Osteoblast (primary cell): Measurements from ENCODE around the gene INCA1. TPM values are rescaled to one million over a fixed set of nuclear protein-coding genes. Genes with fewer than 3 reads are reported as not detected.
A peak's percentile ranks its signal among the peaks of the same experiment; 100 is the strongest.
"Not testable (repeated sequence)": the region's sequence is repeated elsewhere in the genome, so short reads cannot be mapped to it uniquely, and the experiment has no call there.

Experiments
- DNase-seq: peaks from one replicate; pipeline ENCODE4 v3.0.0; 2011; ENCODE audit warnings: low spot score, mixed read lengths; ENCODE audit not compliant: insufficient read length; ENCODE audit errors: missing footprints
- H2AFZ ChIP-seq: 2 replicates; pipeline ENCODE4 v1.6.0; 2011; ENCODE audit warnings: mild to moderate bottlenecking, low read length
- H3K27ac ChIP-seq: 2 replicates; pipeline ENCODE4 v1.5.1; 2011; ENCODE audit warnings: mild to moderate bottlenecking, low read depth, low read length, moderate library complexity
- H3K27me3 ChIP-seq: 2 replicates; pipeline ENCODE4 v1.6.0; 2012; ENCODE audit warnings: mild to moderate bottlenecking, control low read depth, inconsistent platforms, low read length, moderate library complexity; ENCODE audit not compliant: insufficient read depth
- H3K36me3 ChIP-seq: 2 replicates; pipeline ENCODE4 v1.5.1; 2011; ENCODE audit warnings: mild to moderate bottlenecking, low read length, control low read depth, moderate library complexity; ENCODE audit not compliant: insufficient read depth
- H3K4me1 ChIP-seq: 2 replicates; pipeline ENCODE4 v1.5.1; 2011; ENCODE audit warnings: mild to moderate bottlenecking, low read length, control low read depth, moderate library complexity; ENCODE audit not compliant: insufficient read depth
- H3K4me2 ChIP-seq: 2 replicates; pipeline ENCODE4 v1.6.0; 2011; ENCODE audit warnings: mild to moderate bottlenecking, low read length; ENCODE audit not compliant: insufficient read depth
- H3K4me3 ChIP-seq: fragments of 200-600 bp; sonication (generic); 3 replicates; pipeline ENCODE4 v1.5.1; 2012; ENCODE audit warnings: mild to moderate bottlenecking, low read length, inconsistent platforms; ENCODE audit not compliant: insufficient read depth
- H3K79me2 ChIP-seq: 2 replicates; pipeline ENCODE4 v1.6.0; 2012; ENCODE audit warnings: mild to moderate bottlenecking, low read length, control low read depth, inconsistent platforms; ENCODE audit not compliant: insufficient read depth
- H3K9me3 ChIP-seq: 2 replicates; pipeline ENCODE4 v1.5.1; 2011; ENCODE audit warnings: low read depth, low read length, control low read depth
- H4K20me1 ChIP-seq: 2 replicates; pipeline ENCODE4 v1.6.0; 2012; ENCODE audit warnings: mild to moderate bottlenecking, low read length, control low read depth; ENCODE audit not compliant: insufficient read depth
- CTCF ChIP-seq: IDR thresholded peaks from 2 replicates; pipeline ENCODE4 v1.5.1; 2011; ENCODE audit warnings: mild to moderate bottlenecking, low read depth, low read length, moderate library complexity; ENCODE audit errors: extremely low read depth
- total RNA-seq: library from RNA; depleted of rRNA; stranded (reverse); fragments of >200 nt; gene quantifications from 2 replicates; pipeline ENCODE4 v1.2.3, GENCODE V29; 2012

The INCA1 gene
- total RNA-seq, 1 donor = 0.36 TPM

- H3K4me2 ChIP-seq = no peak overlapping the region
- H3K9me3 ChIP-seq = no peaks in the 10 kb centered on the region
- H3K79me2 ChIP-seq = no peaks in the 10 kb centered on the region
- no peak overlapping the region for H3K4me3 ChIP-seq
- H3K27me3 ChIP-seq = peaks cover 11% of the 10 kb centered on the region
- no peak overlapping the region for H3K27ac ChIP-seq
- peak; percentile 60 for DNase-seq
- no peak for TF ChIP-seq CTCF
- H3K36me3 ChIP-seq = no peaks in the 10 kb centered on the region
- peaks cover 2% of the 10 kb centered on the region for H3K4me1 ChIP-seq
- no peaks in the 10 kb centered on the region for H4K20me1 ChIP-seq
- no peak overlapping the region for H2AFZ ChIP-seq
Measured at GRCh38 chr17:5033352-5034015, 36.2 kb upstream of the INCA1 start.

GRCh38 chr17:5032865-5033264 is 35.5 kb upstream of the INCA1 start:
- Histone ChIP-seq H3K27ac (no peak overlapping the region), H3K36me3 (no peaks in the 10 kb centered on the region), H4K20me1 (no peaks in the 10 kb centered on the region), H3K79me2 (no peaks in the 10 kb centered on the region), H2AFZ (no peak overlapping the region), H3K9me3 (no peaks in the 10 kb centered on the region), H3K27me3 (peaks cover 11% of the 10 kb centered on the region), H3K4me2 (no peak overlapping the region), H3K4me1 (peaks cover 2% of the 10 kb centered on the region), H3K4me3 (no peak overlapping the region)
- no peak for DNase-seq
- TF ChIP-seq CTCF = no peak

GRCh38 chr17:5031365-5032082 is 34.2 kb upstream of the INCA1 start:
- H4K20me1 ChIP-seq = no peaks in the 10 kb centered on the region
- peak; percentile 56 for TF ChIP-seq CTCF
- H3K79me2 ChIP-seq = no peaks in the 10 kb centered on the region
- no peaks in the 10 kb centered on the region for H3K9me3 ChIP-seq
- H3K4me3 ChIP-seq = peak overlapping the region; percentile 63
- peak overlapping the region; percentile 86 for H3K4me2 ChIP-seq
- no peaks in the 10 kb centered on the region for H3K36me3 ChIP-seq
- H3K27me3 ChIP-seq = peaks cover 11% of the 10 kb centered on the region
- H3K4me1 ChIP-seq = peaks cover 2% of the 10 kb centered on the region
- DNase-seq = peak; percentile 98
- H2AFZ ChIP-seq = peak overlapping the region; percentile 95
- no peak overlapping the region for H3K27ac ChIP-seq

GRCh38 chr17:5030168-5030567 is 32.8 kb upstream of the INCA1 start:
- DNase-seq, H2AFZ ChIP-seq: not testable (repeated sequence)

More at GRCh38 chr17:5030168-5030567, 32.8 kb upstream of the INCA1 start:
- H3K4me2 ChIP-seq, H4K20me1 ChIP-seq, H3K79me2 ChIP-seq, H3K4me3 ChIP-seq, H3K27ac ChIP-seq, H3K27me3 ChIP-seq, H3K9me3 ChIP-seq, H3K36me3 ChIP-seq, H3K4me1 ChIP-seq: not testable (repeated sequence)
